Tibial artery (tissue), 4 donors: ENCODE results near the gene ICA1.

ENCODE experiments used
- DNase-seq, 2 donors: peaks; one replicate each; pipeline ENCODE4 v3.0.0-alpha.2; 2019
- H3K27ac ChIP-seq, 2 donors: fragments of 200-600 bp; sonication (generic) in 1 of 2; 1 replicate in 1 of 2; 2 replicates in 1 of 2; pipeline ENCODE4 v1.5.1; 2018 to 2019; ENCODE audit warnings: mild to moderate bottlenecking in 1 of 2
- H3K27me3 ChIP-seq, 2 donors: fragments of 200-600 bp; sonication (generic) in 1 of 2; one replicate each; pipeline versions ENCODE4 v1.5.1 to v1.6.0; 2016 to 2019
- H3K36me3 ChIP-seq, 3 donors: fragments of 200-600 bp; sonication (generic) in 2 of 3; one replicate each; pipeline ENCODE4 v1.5.1; 2016 to 2019; ENCODE audit warnings: mild to moderate bottlenecking in 2 of 3
- H3K4me1 ChIP-seq, 4 donors: fragments of 200-600 bp; sonication (generic) in 2 of 4; 1 replicate in 3 of 4; 2 replicates in 1 of 4; pipeline ENCODE4 v1.5.1; 2016 to 2019
- H3K4me3 ChIP-seq, 2 donors: fragments of 200-600 bp; sonication (generic) in 1 of 2; 1 replicate in 1 of 2; 2 replicates in 1 of 2; pipeline ENCODE4 v1.5.1; 2018 to 2019; ENCODE audit warnings: mild to moderate bottlenecking in 2 of 2
- H3K9me3 ChIP-seq, 3 donors: fragments of 200-600 bp; sonication (generic) in 1 of 3; one replicate each; pipeline ENCODE4 v1.5.1; 2016 to 2019
- CTCF ChIP-seq, 2 experiments: fragments of 200-600 bp in 1 of 2; fragments of 450-650 bp in 1 of 2; IDR thresholded peaks; one replicate each; pipeline ENCODE4 v1.5.1; 2017 to 2019; ENCODE audit warnings: antibody characterized with exemption in 2 of 2, mild to moderate bottlenecking in 1 of 2, moderate library complexity in 1 of 2
- intact Hi-C: fragments of 100-400 bp; cut with DNase I; formaldehyde crosslinking; loops from one replicate; pipeline ENCODE4 v1.15.0; 2023; ENCODE audit warnings: low total_unique reads

The ICA1 gene

GRCh38 chr7:8120390-8121058, 141.4 kb downstream of the ICA1 start:
- no peak for TF ChIP-seq CTCF (IDR thresholded peaks at IDR 0.05)
- intact Hi-C loops, result no loop called here
- Histone ChIP-seq H3K4me3 (no peak overlapping the region), H3K27me3 (no peaks in the 10 kb centered on the region), H3K27ac (no peak overlapping the region), H3K36me3 (no peaks in the 10 kb centered on the region), H3K9me3 (no peaks in the 10 kb centered on the region), H3K4me1 (no peaks in the 10 kb centered on the region)
- no peak for DNase-seq

GRCh38 chr7:8119262-8119661, 142.7 kb downstream of the ICA1 start:
- H3K27ac ChIP-seq, result no peak overlapping the region
- H3K27me3 ChIP-seq, result no peaks in the 10 kb centered on the region
- no peaks in the 10 kb centered on the region for H3K4me1 ChIP-seq
- no peak for TF ChIP-seq CTCF (IDR thresholded peaks at IDR 0.05)
- DNase-seq, result no peak
- intact Hi-C loops, result no loop called here
- no peak overlapping the region for H3K4me3 ChIP-seq
- no peaks in the 10 kb centered on the region for H3K9me3 ChIP-seq
- no peaks in the 10 kb centered on the region for H3K36me3 ChIP-seq

GRCh38 chr7:8117195-8117594, 144.8 kb downstream of the ICA1 start:
- Histone ChIP-seq H3K4me3 (no peak overlapping the region), H3K9me3 (no peaks in the 10 kb centered on the region), H3K4me1 (no peaks in the 10 kb centered on the region), H3K27me3 (no peaks in the 10 kb centered on the region), H3K36me3 (no peaks in the 10 kb centered on the region), H3K27ac (no peak overlapping the region)
- intact Hi-C loops, result no loop called here
- DNase-seq, result no peak
- no peak for TF ChIP-seq CTCF (IDR thresholded peaks at IDR 0.05)

- TF ChIP-seq CTCF (IDR thresholded peaks at IDR 0.05), result no peak
- Histone ChIP-seq H3K4me3 (no peak overlapping the region), H3K9me3 (no peaks in the 10 kb centered on the region), H3K27me3 (no peaks in the 10 kb centered on the region), H3K36me3 (no peaks in the 10 kb centered on the region), H3K4me1 (no peaks in the 10 kb centered on the region), H3K27ac (no peak overlapping the region)
- intact Hi-C loops, result no loop called here
- no peak for DNase-seq
These were observed 146.2 kb downstream of the ICA1 start for GRCh38 chr7:8115547-8116402.

GRCh38 chr7:8114175-8114574, 147.8 kb downstream of the ICA1 start:
- DNase-seq, result no peak
- intact Hi-C loops, result no loop called here
- Histone ChIP-seq H3K4me1 (no peaks in the 10 kb centered on the region), H3K9me3 (no peaks in the 10 kb centered on the region), H3K27me3 (no peaks in the 10 kb centered on the region), H3K4me3 (no peak overlapping the region), H3K36me3 (no peaks in the 10 kb centered on the region), H3K27ac (no peak overlapping the region)
- no peak for TF ChIP-seq CTCF (IDR thresholded peaks at IDR 0.05)
